Central memory CD8-positive, alpha-beta T cell (primary cell): ENCODE data around the gene CHD3.

Experiments
- ATAC-seq: fragments of 150-1000 bp; cut with Tn5 transposase; replicated peaks from 2 replicates; pipeline ENCODE4 v1.10.0; 2022; ENCODE audit warnings: mild to moderate bottlenecking, moderate FRiP score, moderate number of reproducible peaks; ENCODE audit not compliant: poor library complexity, severe bottlenecking; ENCODE audit errors: extremely low read depth
- DNase-seq, 2 donors: peaks; one replicate each; pipeline ENCODE4 v3.0.0; 2021; ENCODE audit warnings: low spot score in 2 of 2
- H3K27ac Mint-ChIP-seq: one replicate; pipeline ENCODE4 v1.8.0; 2022; ENCODE audit warnings: low read depth, mild to moderate bottlenecking, moderate library complexity, mixed read lengths
- H3K27me3 Mint-ChIP-seq: one replicate; pipeline ENCODE4 v1.8.0; 2022; ENCODE audit warnings: mixed read lengths
- H3K36me3 Mint-ChIP-seq: one replicate; pipeline ENCODE4 v1.8.0; 2022; ENCODE audit warnings: mild to moderate bottlenecking, moderate library complexity, mixed read lengths; ENCODE audit not compliant: insufficient read depth
- H3K4me1 Mint-ChIP-seq: one replicate; pipeline ENCODE4 v1.8.0; 2022; ENCODE audit warnings: mixed read lengths
- H3K4me3 Mint-ChIP-seq: one replicate; pipeline ENCODE4 v1.8.0; 2022; ENCODE audit warnings: mild to moderate bottlenecking, moderate library complexity, mixed read lengths
- H3K9me3 Mint-ChIP-seq: one replicate; pipeline ENCODE4 v1.8.0; 2022; ENCODE audit warnings: mixed read lengths

The CHD3 gene

GRCh38 chr17:7903154-7904103, 14.8 kb downstream of the CHD3 start:
- no peaks in the 10 kb centered on the region for H3K9me3 Mint-ChIP-seq
- H3K4me3 Mint-ChIP-seq: no peak overlapping the region
- peaks cover 12% of the 10 kb centered on the region for H3K4me1 Mint-ChIP-seq
- H3K27me3 Mint-ChIP-seq: no peaks in the 10 kb centered on the region
- DNase-seq (no peak), ATAC-seq (no peak)
- peak overlapping the region; percentile 3 for H3K27ac Mint-ChIP-seq
- peaks cover 67% of the 10 kb centered on the region for H3K36me3 Mint-ChIP-seq

- no peak overlapping the region for H3K4me3 Mint-ChIP-seq
- H3K27ac Mint-ChIP-seq: no peak overlapping the region
- peaks cover 6% of the 10 kb centered on the region for H3K4me1 Mint-ChIP-seq
- H3K9me3 Mint-ChIP-seq: no peaks in the 10 kb centered on the region
- DNase-seq: no peak
- peaks cover 45% of the 10 kb centered on the region for H3K36me3 Mint-ChIP-seq
- no peaks in the 10 kb centered on the region for H3K27me3 Mint-ChIP-seq
- no peak for ATAC-seq
These were observed 20.5 kb downstream of the CHD3 start for GRCh38 chr17:7909089-7909488.

- no peak overlapping the region for H3K4me3 Mint-ChIP-seq
- H3K27me3 Mint-ChIP-seq: no peaks in the 10 kb centered on the region
- peaks cover 40% of the 10 kb centered on the region for H3K36me3 Mint-ChIP-seq
- ATAC-seq (no peak), DNase-seq (no peak)
- no peaks in the 10 kb centered on the region for H3K9me3 Mint-ChIP-seq
- peaks cover 7% of the 10 kb centered on the region for H3K4me1 Mint-ChIP-seq
- peak overlapping the region; percentile 56 for H3K27ac Mint-ChIP-seq
These were observed 21.7 kb downstream of the CHD3 start for GRCh38 chr17:7910281-7910680.

GRCh38 chr17:7910711-7911110, 22.1 kb downstream of the CHD3 start:
- ATAC-seq (no peak), DNase-seq (no peak)
- peaks cover 37% of the 10 kb centered on the region for H3K36me3 Mint-ChIP-seq
- peaks cover 12% of the 10 kb centered on the region for H3K4me1 Mint-ChIP-seq
- no peaks in the 10 kb centered on the region for H3K9me3 Mint-ChIP-seq
- no peak overlapping the region for H3K4me3 Mint-ChIP-seq
- no peaks in the 10 kb centered on the region for H3K27me3 Mint-ChIP-seq
- H3K27ac Mint-ChIP-seq: peak overlapping the region; percentile 56

- ATAC-seq (no peak), DNase-seq (no peak)
- Mint-ChIP-seq H3K27me3 (no peaks in the 10 kb centered on the region), H3K9me3 (no peaks in the 10 kb centered on the region), H3K4me3 (no peak overlapping the region), H3K36me3 (peaks cover 34% of the 10 kb centered on the region), H3K4me1 (peaks cover 12% of the 10 kb centered on the region), H3K27ac (peak overlapping the region; percentile 56)
These were observed 22.5 kb downstream of the CHD3 start for GRCh38 chr17:7911116-7911515.

GRCh38 chr17:7912927-7913524, 24.4 kb downstream of the CHD3 start:
- Mint-ChIP-seq H3K4me3 (no peak overlapping the region), H3K36me3 (peaks cover 26% of the 10 kb centered on the region), H3K4me1 (peaks cover 21% of the 10 kb centered on the region), H3K9me3 (no peaks in the 10 kb centered on the region), H3K27ac (no peak overlapping the region), H3K27me3 (no peaks in the 10 kb centered on the region)
- ATAC-seq (peak; percentile 30), DNase-seq (peak in 1 of 2 donors; percentile 45)

- ATAC-seq (peak; percentile 44), DNase-seq (no peak)
- peak overlapping the region; percentile 86 for H3K4me3 Mint-ChIP-seq
- H3K9me3 Mint-ChIP-seq: no peaks in the 10 kb centered on the region
- peaks cover 21% of the 10 kb centered on the region for H3K4me1 Mint-ChIP-seq
- no peaks in the 10 kb centered on the region for H3K27me3 Mint-ChIP-seq
- H3K36me3 Mint-ChIP-seq: peaks cover 12% of the 10 kb centered on the region
- H3K27ac Mint-ChIP-seq: peak overlapping the region; percentile 89
These were observed 26.6 kb downstream of the CHD3 start for GRCh38 chr17:7915179-7915610.

- DNase-seq: peak; percentile 71 to 75
- Mint-ChIP-seq H3K4me1 (peaks cover 21% of the 10 kb centered on the region), H3K4me3 (peak within 1 kb of the TSS; percentile 86), H3K36me3 (peaks cover 10% of the 10 kb centered on the region), H3K27me3 (no peaks in the 10 kb centered on the region), H3K27ac (peak within 1 kb of the TSS; percentile 89), H3K9me3 (no peaks in the 10 kb centered on the region)
- ATAC-seq: peak; percentile 82
These were observed 27.2 kb downstream of the CHD3 start, which contains the start of gene RNF227 for GRCh38 chr17:7915611-7916384. RNF227 (minus strand) TSS chr17:7916289; CDS start chr17:7916195, 94 bp downstream.

GRCh38 chr17:7916385-7916682, 27.7 kb downstream of the CHD3 start:
- peak overlapping the region; percentile 82 for H3K27ac Mint-ChIP-seq
- H3K27me3 Mint-ChIP-seq: no peaks in the 10 kb centered on the region
- no peaks in the 10 kb centered on the region for H3K9me3 Mint-ChIP-seq
- no peak for DNase-seq
- ATAC-seq: no peak
- peak overlapping the region; percentile 86 for H3K4me3 Mint-ChIP-seq
- H3K36me3 Mint-ChIP-seq: peaks cover 4% of the 10 kb centered on the region
- H3K4me1 Mint-ChIP-seq: peaks cover 21% of the 10 kb centered on the region

- Mint-ChIP-seq H3K9me3 (no peaks in the 10 kb centered on the region), H3K27ac (peak overlapping the region; percentile 82), H3K4me3 (peak overlapping the region; percentile 86), H3K27me3 (no peaks in the 10 kb centered on the region), H3K4me1 (peaks cover 21% of the 10 kb centered on the region), H3K36me3 (peaks cover 2% of the 10 kb centered on the region)
- ATAC-seq (no peak), DNase-seq (no peak)
These were observed 28.2 kb downstream of the CHD3 start for GRCh38 chr17:7916808-7917207.

GRCh38 chr17:7922269-7922844, 33.8 kb downstream of the CHD3 start:
- Mint-ChIP-seq H3K36me3 (no peaks in the 10 kb centered on the region), H3K9me3 (no peaks in the 10 kb centered on the region), H3K4me1 (peaks cover 13% of the 10 kb centered on the region), H3K4me3 (peak overlapping the region; percentile 83), H3K27me3 (no peaks in the 10 kb centered on the region), H3K27ac (peak overlapping the region; percentile 90)
- peak; percentile 46 for ATAC-seq
- no peak for DNase-seq
